ENCODE results near the gene RNF213.

DNA sequence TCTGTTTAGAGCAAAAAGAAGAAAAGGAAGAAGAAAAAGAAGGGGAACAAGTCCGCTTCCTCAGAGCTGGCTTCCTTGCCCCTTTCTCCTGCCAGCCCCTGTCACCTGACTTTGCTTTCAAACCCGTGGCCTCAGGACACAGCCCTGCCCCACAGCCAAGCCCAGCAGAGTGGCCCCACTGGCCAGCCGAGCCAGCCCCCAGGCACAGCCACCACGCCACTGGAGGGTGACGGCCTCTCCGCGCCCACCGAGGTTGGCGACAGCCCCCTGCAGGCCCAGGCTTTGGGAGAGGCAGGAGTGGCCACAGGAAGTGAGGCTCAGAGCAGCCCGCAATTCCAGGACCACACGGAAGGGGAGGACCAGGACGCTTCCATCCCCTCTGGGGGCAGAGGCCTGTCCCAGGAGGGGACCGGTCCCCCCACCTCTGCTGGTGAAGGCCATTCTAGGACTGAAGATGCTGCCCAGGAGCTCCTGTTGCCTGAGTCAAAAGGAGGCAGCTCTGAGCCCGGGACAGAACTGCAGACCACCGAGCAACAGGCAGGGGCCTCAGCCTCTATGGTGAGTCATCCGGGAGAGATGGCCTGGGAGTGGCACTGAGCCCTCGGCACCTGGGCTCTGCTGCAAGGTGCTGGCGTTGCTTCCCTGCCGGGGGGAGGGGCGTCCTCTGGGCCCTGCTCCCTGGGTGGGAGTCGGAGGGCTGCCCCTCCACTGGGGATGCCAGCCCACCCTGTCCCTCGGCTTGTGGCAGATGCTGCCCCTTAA is 27.3 kb downstream of the RNF213 start:
- TF ChIP-seq YY1 (IDR thresholded peaks at IDR 0.05; ENCODE audit: insufficient read depth, insufficient read length), result no peak
- no peak for TF ChIP-seq ZNF274 (IDR thresholded peaks at IDR 0.05; ENCODE audit: low read depth, low read length)
- TF ChIP-seq SUZ12 (IDR thresholded peaks at IDR 0.05; ENCODE audit: extremely low read depth, insufficient read depth, insufficient read length), result no peak
